Stimulated activated CD4-positive, alpha-beta T cell treated with anti-CD3 and anti-CD28 coated beads, Interleukin-2, amount 100 ng/mL, for 4 hours (primary cell): Measurements from ENCODE around the gene RYR1.
"Not testable (repeated sequence)": the region's sequence is repeated elsewhere in the genome, so short reads cannot be mapped to it uniquely, and the experiment has no call there.

Experiments
- DNase-seq: peaks from one replicate; pipeline ENCODE4 v3.0.0-alpha.2; 2020; ENCODE audit warnings: low read depth

The RYR1 gene

DNA sequence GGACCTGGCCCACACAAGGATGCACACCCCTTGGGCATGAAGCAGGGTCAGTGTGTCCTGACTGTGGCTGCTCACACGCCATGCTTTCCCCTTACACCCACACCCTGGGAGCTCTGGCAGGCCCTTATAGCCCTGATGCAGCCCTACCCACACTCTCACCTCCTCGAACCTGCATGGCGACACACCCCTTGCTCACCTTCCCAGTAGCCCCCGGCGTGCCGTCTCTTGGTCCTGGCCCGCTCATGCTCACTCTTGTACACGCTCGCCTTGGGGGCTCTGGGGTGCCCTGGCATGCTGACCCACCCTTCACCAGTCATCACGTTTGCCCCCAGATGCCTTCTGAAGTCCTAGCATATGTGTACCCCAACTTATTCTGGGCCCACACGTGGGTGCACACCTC is 128.2 kb downstream of the RYR1 start:
- no peak for DNase-seq

DNA sequence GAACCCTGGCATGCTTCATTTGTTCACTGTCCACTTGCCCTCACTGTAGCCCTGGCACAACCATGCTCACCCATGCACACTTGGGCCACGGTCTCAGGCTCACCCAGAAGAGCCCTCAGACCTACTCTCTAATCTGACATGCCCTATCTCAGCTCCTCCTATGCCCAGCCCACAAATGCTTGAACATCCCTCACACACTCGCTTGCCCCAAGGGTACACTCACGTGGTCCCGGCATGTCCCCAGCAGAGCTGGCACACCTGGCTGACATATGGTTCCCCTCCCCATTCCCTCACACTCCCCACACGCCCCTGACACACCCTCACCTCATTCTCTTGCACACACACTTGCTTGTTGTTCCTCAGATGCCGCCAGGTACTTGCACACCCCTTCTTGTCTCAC is 128.6 kb downstream of the RYR1 start:
- DNase-seq = no peak

DNA sequence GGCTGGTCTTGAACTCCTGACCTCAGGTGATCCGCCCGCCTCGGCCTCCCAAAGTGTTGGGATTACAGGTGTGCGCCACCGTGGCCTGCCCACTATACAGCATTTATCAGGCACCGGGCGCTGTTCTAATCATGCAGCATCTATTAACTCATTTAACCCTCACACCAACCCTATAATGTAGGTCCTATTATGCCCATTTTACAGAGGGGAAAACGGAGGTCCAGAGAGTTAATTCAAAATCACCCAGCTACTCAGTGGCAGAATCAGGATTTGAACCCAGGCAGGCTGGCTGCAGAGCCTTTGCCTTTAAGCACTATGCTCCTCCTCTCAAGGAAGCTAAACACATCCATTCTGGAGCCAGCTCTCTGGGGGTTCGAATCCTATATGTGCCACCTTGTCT is 130.0 kb downstream of the RYR1 start:
- no peak for DNase-seq

DNA sequence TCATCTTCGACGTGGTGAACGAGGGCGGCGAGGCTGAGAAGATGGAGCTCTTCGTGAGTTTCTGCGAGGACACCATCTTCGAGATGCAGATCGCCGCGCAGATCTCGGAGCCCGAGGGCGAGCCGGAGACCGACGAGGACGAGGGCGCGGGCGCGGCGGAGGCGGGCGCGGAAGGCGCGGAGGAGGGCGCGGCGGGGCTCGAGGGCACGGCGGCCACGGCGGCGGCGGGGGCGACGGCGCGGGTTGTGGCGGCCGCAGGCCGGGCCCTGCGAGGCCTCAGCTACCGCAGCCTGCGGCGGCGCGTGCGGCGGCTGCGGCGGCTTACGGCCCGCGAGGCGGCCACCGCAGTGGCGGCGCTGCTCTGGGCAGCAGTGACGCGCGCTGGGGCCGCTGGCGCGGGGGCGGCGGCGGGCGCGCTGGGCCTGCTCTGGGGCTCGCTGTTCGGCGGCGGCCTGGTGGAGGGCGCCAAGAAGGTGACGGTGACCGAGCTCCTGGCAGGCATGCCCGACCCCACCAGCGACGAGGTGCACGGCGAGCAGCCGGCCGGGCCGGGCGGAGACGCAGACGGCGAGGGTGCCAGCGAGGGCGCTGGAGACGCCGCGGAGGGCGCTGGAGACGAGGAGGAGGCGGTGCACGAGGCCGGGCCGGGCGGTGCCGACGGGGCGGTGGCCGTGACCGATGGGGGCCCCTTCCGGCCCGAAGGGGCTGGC is 131.6 kb downstream of the RYR1 start:
- no peak for DNase-seq

DNA sequence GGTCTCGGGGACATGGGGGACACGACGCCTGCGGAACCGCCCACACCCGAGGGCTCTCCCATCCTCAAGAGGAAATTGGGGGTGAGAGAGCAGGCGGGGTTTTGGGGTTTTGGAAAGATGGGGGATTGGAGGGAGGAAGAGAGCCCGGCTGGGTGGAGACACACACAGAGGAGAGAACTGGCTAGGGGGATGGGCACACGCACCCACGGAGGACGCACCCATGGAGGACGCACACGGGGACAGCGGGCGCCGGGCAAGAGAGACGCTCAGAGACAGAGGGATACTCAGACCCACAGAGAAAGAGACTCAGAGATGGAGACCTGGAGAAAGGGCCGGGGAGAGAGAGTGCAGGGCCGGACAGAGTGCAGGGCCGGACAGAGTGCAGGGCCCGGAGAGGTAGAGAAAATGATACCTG is 132.2 kb downstream of the RYR1 start:
- no peak for DNase-seq

DNA sequence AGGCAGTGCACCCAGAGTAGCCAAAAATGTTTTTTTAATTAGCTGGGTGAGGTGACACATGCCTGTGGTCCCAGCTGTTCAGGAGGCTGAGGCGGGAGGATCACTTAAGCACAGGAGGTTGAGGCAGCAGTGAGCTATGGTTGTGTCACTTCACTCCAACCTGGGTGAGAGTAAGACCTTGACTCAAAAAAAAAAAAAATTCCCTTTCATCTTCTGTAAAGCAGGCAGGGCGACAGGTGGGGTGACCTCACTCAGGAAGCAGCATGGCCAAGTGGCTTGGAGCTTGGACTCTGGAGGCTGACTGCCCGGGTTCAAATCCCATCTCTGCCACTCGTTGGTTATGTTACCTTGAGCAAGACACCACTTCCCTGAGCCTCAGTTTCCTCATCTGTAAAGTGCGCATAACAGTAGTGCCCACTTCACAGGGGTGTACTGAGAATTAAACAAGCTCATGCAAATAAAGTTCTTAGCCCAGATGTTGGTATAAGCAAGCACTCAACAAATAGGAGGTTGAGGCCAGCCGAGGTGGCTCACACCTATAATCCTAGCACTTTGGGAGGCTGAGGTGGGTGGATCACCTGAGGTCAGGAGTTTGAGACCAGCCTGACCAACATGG is 136.0 kb downstream of the RYR1 start:
- no peak for DNase-seq

DNA sequence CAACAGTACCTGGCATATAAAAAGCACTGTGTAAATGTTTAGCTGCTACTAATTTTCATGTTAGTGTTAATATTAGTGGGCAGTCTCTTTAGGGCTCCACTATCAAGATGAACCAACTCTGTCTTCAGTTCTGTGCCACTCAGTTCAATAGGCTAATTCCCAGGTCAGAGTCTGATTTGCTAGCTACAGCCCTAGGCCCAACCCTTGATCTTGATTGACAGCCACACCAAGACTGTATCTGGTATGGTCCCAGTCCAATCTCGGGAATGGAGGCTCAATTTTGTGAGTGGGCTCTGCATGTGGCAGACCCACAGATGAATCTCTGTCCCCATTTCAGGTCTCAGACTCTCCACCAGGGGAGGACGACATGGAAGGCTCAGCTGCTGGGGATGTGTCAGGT is 138.2 kb downstream of the RYR1 start:
- no peak for DNase-seq

GRCh38 chr19:38577826-38578225 is 144.3 kb downstream of the RYR1 start:
- no peak for DNase-seq

GRCh38 chr19:38579304-38579703 is 145.8 kb downstream of the RYR1 start:
- DNase-seq = not testable (repeated sequence)

DNA sequence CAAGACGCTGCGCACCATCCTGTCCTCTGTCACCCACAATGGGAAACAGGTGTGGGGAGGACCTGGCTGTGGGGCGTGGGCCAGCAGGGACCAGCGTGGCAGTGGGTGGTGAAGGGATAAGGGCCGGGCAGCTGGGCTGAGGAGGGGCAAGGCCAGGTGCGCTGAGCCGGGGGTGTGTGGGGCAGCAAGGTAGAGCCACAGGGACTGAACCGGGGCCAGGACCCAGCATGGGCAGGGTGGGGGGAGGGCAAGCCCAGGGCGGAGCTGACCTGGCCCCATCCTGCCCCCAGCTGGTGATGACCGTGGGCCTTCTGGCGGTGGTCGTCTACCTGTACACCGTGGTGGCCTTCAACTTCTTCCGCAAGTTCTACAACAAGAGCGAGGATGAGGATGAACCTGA is 146.6 kb downstream of the RYR1 start:
- no peak for DNase-seq

- DNase-seq = no peak
These were observed 149.9 kb downstream of the RYR1 start for GRCh38 chr19:38583219-38583984.

GRCh38 chr19:38583985-38584305 is 150.5 kb downstream of the RYR1 start:
- no peak for DNase-seq

- no peak for DNase-seq
These were observed 154.1 kb downstream of the RYR1 start for GRCh38 chr19:38587562-38587961.

DNA sequence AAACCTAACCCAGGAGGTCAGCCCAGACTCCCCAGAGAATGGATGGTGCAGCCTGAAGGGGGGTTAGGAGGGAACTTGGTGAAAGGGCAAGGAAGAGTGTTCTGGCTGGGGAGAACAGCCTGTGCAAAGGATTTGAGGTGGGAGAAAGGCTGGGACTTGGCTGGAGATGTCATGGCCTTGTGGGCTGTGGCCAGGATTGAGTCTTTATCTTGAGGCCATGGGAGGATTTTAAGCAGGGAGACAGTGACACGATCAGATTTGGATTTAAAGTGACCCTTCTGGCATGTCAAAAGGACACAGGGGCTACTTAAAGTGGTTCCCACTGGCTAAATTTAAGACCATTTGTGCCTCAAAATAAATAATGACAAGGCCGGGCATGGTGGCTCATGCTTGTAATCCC is 154.6 kb downstream of the RYR1 start:
- DNase-seq = no peak

DNA sequence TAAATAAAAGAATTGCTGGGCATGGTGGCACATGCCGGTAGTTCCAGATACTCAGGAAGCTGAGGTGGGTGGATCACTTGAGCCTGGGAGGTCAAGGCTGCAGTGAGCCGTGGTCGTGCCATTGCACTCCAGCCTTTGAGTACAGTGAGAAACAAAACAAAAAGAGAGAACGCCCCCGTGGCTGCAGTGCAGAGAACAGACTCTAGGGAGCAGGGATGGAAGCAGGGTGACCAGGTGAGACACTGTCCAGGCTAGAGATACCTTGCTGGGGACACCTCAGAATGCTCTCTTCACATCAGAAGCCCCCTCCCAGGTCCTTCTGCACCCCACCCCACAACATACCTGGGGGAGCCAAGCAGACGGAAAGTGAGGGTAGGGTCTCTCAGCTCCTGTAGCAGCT is 159.4 kb downstream of the RYR1 start:
- DNase-seq = no peak

- DNase-seq = peak; percentile 3
These were observed 162.8 kb downstream of the RYR1 start for GRCh38 chr19:38596057-38596981.

GRCh38 chr19:38597075-38597474 is 163.6 kb downstream of the RYR1 start:
- no peak for DNase-seq

DNA sequence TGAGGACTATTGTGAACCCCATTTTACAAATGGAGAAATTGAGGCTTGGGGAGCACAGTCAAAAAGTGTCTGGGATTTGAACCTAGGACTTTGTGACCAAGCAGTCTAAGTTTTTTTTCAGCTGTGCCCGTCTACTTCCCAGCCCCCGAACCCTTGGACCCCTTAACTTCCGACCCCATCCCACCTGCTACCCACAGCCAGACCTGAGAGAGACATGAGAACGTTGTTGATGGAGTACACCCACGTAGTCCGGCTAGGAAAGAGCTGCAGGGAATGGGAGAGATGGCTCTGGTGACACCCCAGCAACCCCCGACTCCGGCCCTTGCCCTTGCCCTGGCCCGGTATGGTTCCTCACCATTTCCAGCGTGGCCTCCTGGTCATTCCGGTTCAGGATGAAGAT is 166.2 kb downstream of the RYR1 start:
- no peak for DNase-seq

DNA sequence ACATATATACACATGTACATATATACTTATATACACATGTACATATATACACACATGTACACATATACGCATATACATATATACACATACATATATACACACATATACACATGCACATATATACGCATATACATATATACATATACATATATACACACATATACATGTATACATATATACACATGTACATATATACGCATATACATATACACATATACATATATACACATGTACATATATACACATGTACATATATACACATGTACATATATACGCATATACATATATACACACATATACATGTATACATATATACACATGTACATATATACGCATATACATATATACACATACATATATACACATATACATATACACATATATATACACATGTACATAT is 169.4 kb downstream of the RYR1 start:
- not testable (repeated sequence) for DNase-seq

- no peak for DNase-seq
These were observed 172.6 kb downstream of the RYR1 start for GRCh38 chr19:38606131-38606530.

DNA sequence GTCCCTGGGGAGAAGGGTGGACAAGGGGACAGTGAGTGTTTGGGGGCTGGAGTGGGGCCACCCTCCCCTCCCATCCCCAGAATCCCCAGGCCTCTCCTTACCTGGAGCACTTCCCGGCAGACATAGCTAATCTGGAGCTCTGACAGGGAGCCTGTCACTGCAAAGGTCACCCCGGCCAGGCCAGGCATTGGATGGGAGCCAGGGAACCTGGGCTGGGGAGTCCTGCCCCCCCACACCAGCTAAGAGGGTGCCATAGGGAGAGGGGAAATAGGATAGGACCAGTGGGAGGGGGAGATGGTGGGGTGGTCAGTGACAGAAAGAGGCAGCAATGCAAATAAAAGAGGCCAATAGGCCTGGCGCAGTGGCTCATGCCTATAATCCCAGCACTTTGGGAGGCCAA is 180.8 kb downstream of the RYR1 start:
- no peak for DNase-seq

DNA sequence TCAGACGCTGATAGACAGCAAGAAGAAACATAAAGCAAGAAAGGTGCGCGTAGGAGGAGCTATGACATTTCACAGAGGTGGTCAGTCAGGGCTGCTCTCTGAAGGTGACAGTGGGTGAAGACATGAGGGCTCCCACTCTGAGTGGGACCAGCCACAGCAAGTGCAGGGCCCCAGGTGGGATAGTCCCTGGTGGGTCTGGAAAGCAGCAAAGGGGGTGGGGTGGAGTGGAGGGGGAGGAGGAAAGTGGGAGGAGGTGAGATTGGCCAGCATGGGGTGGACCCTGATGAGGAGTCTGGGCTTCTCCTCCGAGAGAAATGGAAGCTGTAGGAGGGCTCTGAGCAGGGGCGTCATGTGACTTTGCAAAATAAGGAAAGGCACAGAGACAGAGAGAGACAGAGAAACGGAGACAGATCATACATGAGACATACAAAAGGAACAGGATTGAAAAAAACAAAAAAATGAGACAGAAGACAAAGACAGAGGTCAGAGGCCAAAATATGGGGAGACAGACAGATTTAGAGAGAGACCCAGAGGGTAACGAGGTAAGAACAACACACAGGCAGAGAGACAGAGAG is 181.6 kb downstream of the RYR1 start:
- no peak for DNase-seq
